WTC11 (cell line): Measurements from ENCODE around the gene PRICKLE1. TPM values are rescaled to one million over a fixed set of nuclear protein-coding genes. Genes with fewer than 3 reads are reported as not detected.

ENCODE experiments used
- ATAC-seq: fragments of 200-7000 bp; cut with Tn5 transposase; 2 replicates; pipeline ENCODE4 v1.10.0; 2021; ENCODE audit warnings: mild to moderate bottlenecking, moderate library complexity
- CTCF ChIA-PET: fragments of 300-600 bp; sonication (Branson Sonifier 250); formaldehyde crosslinking; loops from one replicate; lab custom pipeline; 2021; ENCODE audit warnings: antibody characterized with exemption; lab: Charles Lee
- POLR2A ChIA-PET: fragments of 350-600 bp; sonication (Branson Sonifier 250); formaldehyde crosslinking; loops from one replicate; lab custom pipeline; 2021; ENCODE audit warnings: antibody characterized with exemption; lab: Charles Lee
- DNase-seq: peaks from one replicate; pipeline ENCODE4 v3.0.0; 2021; ENCODE audit warnings: low spot score
- H3K27ac Mint-ChIP-seq: 2 replicates; pipeline ENCODE4 v1.8.0; 2021; ENCODE audit warnings: mixed read lengths
- H3K27me3 Mint-ChIP-seq: 2 replicates; pipeline ENCODE4 v1.8.0; 2021; ENCODE audit warnings: low read depth, mild to moderate bottlenecking, moderate library complexity, mixed read lengths
- H3K36me3 Mint-ChIP-seq: 2 replicates; pipeline ENCODE4 v1.8.0; 2021; ENCODE audit warnings: mixed read lengths
- H3K4me1 Mint-ChIP-seq: 2 replicates; pipeline ENCODE4 v1.8.0; 2022; ENCODE audit warnings: mixed read lengths
- H3K4me3 Mint-ChIP-seq: 2 replicates; pipeline ENCODE4 v1.8.0; 2021; ENCODE audit warnings: mild to moderate bottlenecking, moderate library complexity, mixed read lengths
- H3K9me3 Mint-ChIP-seq: 2 replicates; pipeline ENCODE4 v1.8.0; 2021; ENCODE audit warnings: mixed read lengths
- AFF4 ChIP-seq: sonication (generic); formaldehyde crosslinking; IDR thresholded peaks from 2 replicates; pipeline ENCODE4 v1.8.1; 2023; ENCODE audit warnings: mild to moderate bottlenecking, missing genetic modification reagents, borderline replicate concordance
- AR ChIP-seq: fragments of 250-450 bp; sonication (Bioruptor Pico); IDR thresholded peaks from 2 replicates; pipeline ENCODE4 v1.9.0; 2021; ENCODE audit warnings: mild to moderate bottlenecking
- ARID4B ChIP-seq: sonication (generic); formaldehyde crosslinking; IDR thresholded peaks from 2 replicates; pipeline ENCODE4 v1.8.0; 2023; ENCODE audit warnings: missing genetic modification reagents, mild to moderate bottlenecking, borderline replicate concordance
- ESRRA ChIP-seq: sonication (generic); formaldehyde crosslinking; IDR thresholded peaks from 2 replicates; pipeline ENCODE4 v1.8.1; 2022; ENCODE audit warnings: mild to moderate bottlenecking, missing genetic modification reagents, borderline replicate concordance
- GRHL2 ChIP-seq: fragments of 250-450 bp; sonication (Bioruptor Pico); IDR thresholded peaks from 2 replicates; pipeline ENCODE4 v1.8.0; 2022; ENCODE audit warnings: mild to moderate bottlenecking, moderate library complexity; ENCODE audit not compliant: insufficient replicate concordance, severe bottlenecking
- GTF2I ChIP-seq: fragments of 250-450 bp; sonication (Bioruptor Pico); conservative IDR thresholded peaks from 2 replicates; pipeline ENCODE4 v1.4.0; 2021; ENCODE audit warnings: mild to moderate bottlenecking
- IRF1 ChIP-seq: sonication (generic); formaldehyde crosslinking; IDR thresholded peaks from 2 replicates; pipeline ENCODE4 v1.8.0; 2023; ENCODE audit warnings: missing genetic modification reagents
- MLX ChIP-seq: sonication (generic); formaldehyde crosslinking; IDR thresholded peaks from 2 replicates; pipeline ENCODE4 v1.8.1; 2023; ENCODE audit warnings: mild to moderate bottlenecking, missing genetic modification reagents, moderate library complexity
- MYBL2 ChIP-seq: sonication (generic); formaldehyde crosslinking; IDR thresholded peaks from 2 replicates; pipeline ENCODE4 v1.8.1; 2023; ENCODE audit warnings: mild to moderate bottlenecking, moderate library complexity, missing genetic modification reagents
- NR1H2 ChIP-seq: sonication (generic); formaldehyde crosslinking; IDR thresholded peaks from 2 replicates; pipeline ENCODE4 v1.9.0; 2021; ENCODE audit warnings: mild to moderate bottlenecking, moderate library complexity, missing genetic modification reagents
- RORB ChIP-seq: fragments of 250-450 bp; sonication (Bioruptor Pico); IDR thresholded peaks from 2 replicates; pipeline ENCODE4 v1.9.0; 2021; ENCODE audit warnings: mild to moderate bottlenecking
- TEAD1 ChIP-seq: sonication (generic); formaldehyde crosslinking; IDR thresholded peaks from 2 replicates; pipeline ENCODE4 v1.8.0; 2022; ENCODE audit warnings: mild to moderate bottlenecking, missing genetic modification reagents
- ZBTB43 ChIP-seq: sonication (generic); formaldehyde crosslinking; IDR thresholded peaks from 2 replicates; pipeline ENCODE4 v1.8.1; 2023; ENCODE audit warnings: mild to moderate bottlenecking, missing genetic modification reagents
- ZNF232 ChIP-seq: sonication (generic); formaldehyde crosslinking; IDR thresholded peaks from 2 replicates; pipeline ENCODE4 v1.8.0; 2022; ENCODE audit warnings: mild to moderate bottlenecking, missing genetic modification reagents
- ZNF263 ChIP-seq: sonication (generic); formaldehyde crosslinking; IDR thresholded peaks from 2 replicates; pipeline ENCODE4 v1.8.1; 2022; ENCODE audit warnings: low read depth, mild to moderate bottlenecking, moderate library complexity, missing genetic modification reagents
- ZNF317 ChIP-seq: sonication (generic); formaldehyde crosslinking; IDR thresholded peaks from 2 replicates; pipeline ENCODE4 v1.8.1; 2023; ENCODE audit warnings: low read depth, mild to moderate bottlenecking, moderate library complexity, missing genetic modification reagents, borderline replicate concordance
- ZNF416 ChIP-seq: fragments of 250-450 bp; sonication (Bioruptor Pico); IDR thresholded peaks from 2 replicates; pipeline ENCODE4 v1.9.0; 2021; ENCODE audit warnings: mild to moderate bottlenecking, inconsistent platforms
- ZNF532 ChIP-seq: fragments of 250-450 bp; sonication (Bioruptor Pico); IDR thresholded peaks from 2 replicates; pipeline ENCODE4 v1.9.0; 2021; ENCODE audit warnings: mild to moderate bottlenecking, borderline replicate concordance
- ZNF671 ChIP-seq: fragments of 250-450 bp; sonication (Bioruptor Pico); IDR thresholded peaks from 2 replicates; pipeline ENCODE4 v1.8.0; 2021; ENCODE audit warnings: mild to moderate bottlenecking
- total RNA-seq: library from RNA; stranded (reverse); gene quantifications from 3 replicates; pipeline ENCODE4 v1.2.3, GENCODE V29; 2021

PRICKLE1 gene
- total RNA-seq, 1 experiment from 2014 or later = 11.7 TPM

- DNase-seq (no peak), ATAC-seq (no peak)
- H3K9me3 Mint-ChIP-seq = peaks cover 4% of the 10 kb centered on the region; the same call in 1 of the 2 replicates
- H3K27ac Mint-ChIP-seq = no peak overlapping the region
- ChIA-PET CTCF (no interaction called here), POLR2A (no interaction called here)
- peaks cover 4% of the 10 kb centered on the region for H3K4me1 Mint-ChIP-seq
- no peaks in the 10 kb centered on the region for H3K36me3 Mint-ChIP-seq
- no peak for TF ChIP-seq ZNF671 (CRISPR knock-in tag)
- no peak for TF ChIP-seq ZNF263 (CRISPR knock-in tag)
- no peak for TF ChIP-seq ZBTB43 (CRISPR knock-in tag)
- no peak for TF ChIP-seq MYBL2 (CRISPR knock-in tag)
- TF ChIP-seq TEAD1 = no peak
- no peak for TF ChIP-seq RORB
- TF ChIP-seq ZNF317 (CRISPR knock-in tag) = no peak
- TF ChIP-seq GTF2I (CRISPR knock-in tag) = no peak
- no peak for TF ChIP-seq MLX (CRISPR knock-in tag)
- TF ChIP-seq IRF1 (CRISPR knock-in tag) = no peak
- TF ChIP-seq ZNF416 (CRISPR knock-in tag) = no peak
- no peak for TF ChIP-seq ZNF232 (CRISPR knock-in tag)
- TF ChIP-seq AR = no peak
- TF ChIP-seq ARID4B (CRISPR knock-in tag) = no peak
- TF ChIP-seq NR1H2 (CRISPR knock-in tag) = no peak
- no peak for TF ChIP-seq GRHL2 (CRISPR knock-in tag)
- no peak for TF ChIP-seq ZNF532
- TF ChIP-seq AFF4 (CRISPR knock-in tag) = no peak
- no peak for TF ChIP-seq ESRRA
- H3K4me3 Mint-ChIP-seq = no peak overlapping the region
- no peaks in the 10 kb centered on the region; the same call in 1 of the 2 replicates for H3K27me3 Mint-ChIP-seq
Observed at GRCh38 chr12:42541965-42542364, 47.6 kb downstream of the PRICKLE1 start.
